HEK293 (cell line): ENCODE data around the gene MLLT6.

Experiments used
- CTCF ChIA-PET: fragments of 350-600 bp; formaldehyde crosslinking; extraction: SDS; loops from one replicate; lab custom pipeline; 2021; ENCODE audit warnings: antibody characterized with exemption; lab: Yijun Ruan, JAX
- POLR2A ChIA-PET: fragments of 300-600 bp; formaldehyde crosslinking; extraction: SDS; loops from one replicate; lab custom pipeline; 2020; ENCODE audit warnings: antibody characterized with exemption, inconsistent platforms; lab: Yijun Ruan, JAX
- H3K27ac ChIP-seq: fragments of 200-500 bp; sonication (Bioruptor generic); 2 replicates; pipeline ENCODE4 v1.5.1; 2014; ENCODE audit warnings: low read depth, low read length, control low read depth, inconsistent platforms; ENCODE audit errors: extremely low read depth
- H3K36me3 ChIP-seq, 2 experiments: fragments of 200-500 bp in 1 of 2; sonication (Bioruptor generic) in 1 of 2; 1 replicate in 1 of 2; 2 replicates in 1 of 2; pipeline ENCODE4 v1.5.1; 2014 to 2017; ENCODE audit warnings: inconsistent platforms in 2 of 2, low read length in 2 of 2; ENCODE audit not compliant: control insufficient read depth in 2 of 2, insufficient read depth in 1 of 2
- H3K4me1 ChIP-seq: fragments of 200-500 bp; sonication (Bioruptor generic); 2 replicates; pipeline ENCODE4 v1.5.1; 2014; ENCODE audit warnings: mild to moderate bottlenecking, low read length, inconsistent platforms; ENCODE audit not compliant: control insufficient read depth, insufficient read depth
- H3K4me3 ChIP-seq: 2 replicates; pipeline ENCODE4 v1.5.1; 2011; ENCODE audit warnings: low read depth, mild to moderate bottlenecking, control low read depth, low read length, moderate library complexity
- H3K9me3 ChIP-seq: fragments of 200-500 bp; sonication (Bioruptor generic); 2 replicates; pipeline ENCODE4 v1.5.1; 2014; ENCODE audit warnings: low read depth, low read length, inconsistent platforms; ENCODE audit not compliant: control insufficient read depth, insufficient read depth
- CTCF ChIP-seq: fragments of 450-650 bp; formaldehyde crosslinking; IDR thresholded peaks from 2 replicates; pipeline ENCODE4 v1.5.1; 2016; ENCODE audit warnings: missing biosample characterization, missing genetic modification characterization
- GLI2 ChIP-seq: fragments of 450-650 bp; formaldehyde crosslinking; IDR thresholded peaks from 2 replicates; pipeline ENCODE4; 2017; ENCODE audit warnings: missing biosample characterization, missing genetic modification characterization, low read depth, borderline replicate concordance
- GLIS1 ChIP-seq: fragments of 450-650 bp; formaldehyde crosslinking; IDR thresholded peaks from 2 replicates; pipeline ENCODE4 v1.5.1; 2016; ENCODE audit warnings: missing biosample characterization, missing genetic modification characterization
- GLIS2 ChIP-seq: fragments of 450-650 bp; formaldehyde crosslinking; IDR thresholded peaks from 2 replicates; pipeline ENCODE4 v1.5.1; 2016; ENCODE audit warnings: missing biosample characterization, missing genetic modification characterization
- HOXA7 ChIP-seq: sonication (generic); formaldehyde crosslinking; IDR thresholded peaks from 2 replicates; pipeline ENCODE4 v1.8.1; 2022; ENCODE audit warnings: missing genetic modification reagents, borderline replicate concordance
- IKZF3 ChIP-seq: fragments of 450-650 bp; IDR thresholded peaks from 2 replicates; pipeline ENCODE4 v1.5.0; 2018; ENCODE audit warnings: missing biosample characterization, mild to moderate bottlenecking, missing genetic modification characterization, moderate library complexity
- KLF16 ChIP-seq: fragments of 450-650 bp; formaldehyde crosslinking; IDR thresholded peaks from 2 replicates; pipeline ENCODE4 v1.5.1; 2017; ENCODE audit warnings: missing biosample characterization, missing genetic modification characterization
- OSR2 ChIP-seq: fragments of 450-650 bp; formaldehyde crosslinking; IDR thresholded peaks from 2 replicates; pipeline ENCODE4 v1.5.1; 2016; ENCODE audit warnings: missing biosample characterization, missing genetic modification characterization
- PRDM10 ChIP-seq: fragments of 450-650 bp; formaldehyde crosslinking; IDR thresholded peaks from 2 replicates; pipeline ENCODE4 v1.5.1; 2016; ENCODE audit warnings: missing biosample characterization, missing genetic modification characterization
- SCRT1 ChIP-seq: fragments of 450-650 bp; formaldehyde crosslinking; IDR thresholded peaks from 2 replicates; pipeline ENCODE4 v1.5.1; 2016; ENCODE audit warnings: missing biosample characterization, missing genetic modification characterization, borderline replicate concordance
- TCF7L2 ChIP-seq: IDR thresholded peaks from 2 replicates; pipeline ENCODE4 v1.6.1; 2011; ENCODE audit warnings: low read depth, mild to moderate bottlenecking, inconsistent platforms, low read length, moderate library complexity, borderline replicate concordance
- YY1 ChIP-seq: fragments of 450-650 bp; formaldehyde crosslinking; IDR thresholded peaks from 2 replicates; pipeline ENCODE4 v1.5.1; 2018; ENCODE audit warnings: missing biosample characterization, missing genetic modification characterization
- ZBTB10 ChIP-seq: fragments of 450-650 bp; formaldehyde crosslinking; IDR thresholded peaks from 2 replicates; pipeline ENCODE4 v1.5.1; 2016; ENCODE audit warnings: missing biosample characterization, missing genetic modification characterization
- ZBTB17 ChIP-seq: fragments of 450-650 bp; formaldehyde crosslinking; IDR thresholded peaks from 2 replicates; pipeline ENCODE4 v1.5.1; 2016; ENCODE audit warnings: missing biosample characterization, missing genetic modification characterization
- ZBTB21 ChIP-seq: fragments of 450-650 bp; formaldehyde crosslinking; IDR thresholded peaks from 2 replicates; pipeline ENCODE4 v1.5.1; 2017; ENCODE audit warnings: missing biosample characterization, missing genetic modification characterization
- ZEB2 ChIP-seq: fragments of 450-650 bp; formaldehyde crosslinking; IDR thresholded peaks from 2 replicates; pipeline ENCODE4 v1.5.1; 2016; ENCODE audit warnings: missing biosample characterization, missing genetic modification characterization
- ZNF202 ChIP-seq: fragments of 450-650 bp; formaldehyde crosslinking; IDR thresholded peaks from 2 replicates; pipeline ENCODE4 v1.5.1; 2016; ENCODE audit warnings: missing biosample characterization, missing genetic modification characterization, borderline replicate concordance
- ZNF280C ChIP-seq: fragments of 450-650 bp; formaldehyde crosslinking; IDR thresholded peaks from 2 replicates; pipeline ENCODE4 v1.5.1; 2016; ENCODE audit warnings: missing biosample characterization, missing genetic modification characterization
- ZNF335 ChIP-seq: fragments of 450-650 bp; formaldehyde crosslinking; conservative IDR thresholded peaks from 2 replicates; pipeline ENCODE4 v1.5.1; 2016; ENCODE audit warnings: missing biosample characterization, missing genetic modification characterization
- ZNF416 ChIP-seq: fragments of 450-650 bp; formaldehyde crosslinking; IDR thresholded peaks from 2 replicates; pipeline ENCODE4 v1.5.1; 2016; ENCODE audit warnings: missing biosample characterization, missing genetic modification characterization
- ZNF521 ChIP-seq: fragments of 450-650 bp; formaldehyde crosslinking; IDR thresholded peaks from 2 replicates; pipeline ENCODE4 v1.5.1; 2017; ENCODE audit warnings: missing biosample characterization, mild to moderate bottlenecking, missing genetic modification characterization
- ZNF580 ChIP-seq: fragments of 450-650 bp; formaldehyde crosslinking; IDR thresholded peaks from 2 replicates; pipeline ENCODE4 v1.5.1; 2016; ENCODE audit warnings: missing biosample characterization, missing genetic modification characterization
- ZNF621 ChIP-seq: fragments of 450-650 bp; formaldehyde crosslinking; IDR thresholded peaks from 2 replicates; pipeline ENCODE4 v1.5.1; 2017; ENCODE audit warnings: missing biosample characterization, missing genetic modification characterization
- ZNF701 ChIP-seq: fragments of 450-650 bp; formaldehyde crosslinking; IDR thresholded peaks from 2 replicates; pipeline ENCODE4 v1.5.1; 2016; ENCODE audit warnings: missing biosample characterization, missing genetic modification characterization

Gene MLLT6

GRCh38 chr17:38701504-38702165 lies 3.4 kb upstream of the MLLT6 start (continued):
- TF ChIP-seq ZBTB10 (tag by site-specific recombination), result peak; percentile 76
- TF ChIP-seq GLIS1, result 0 out of 2 replicates have a peak, but pooled peaks have one; percentile 6
- TF ChIP-seq HOXA7 (CRISPR knock-in tag), result no peak
- 0 out of 2 replicates have a peak, but pooled peaks have one; percentile 14 for TF ChIP-seq ZBTB21 (tag by site-specific recombination)
- TF ChIP-seq ZNF280C (tag by site-specific recombination), result no peak
- no peak for TF ChIP-seq ZNF202 (tag by site-specific recombination)
- no peak for TF ChIP-seq ZNF701 (tag by site-specific recombination)
- TF ChIP-seq ZNF621 (tag by site-specific recombination), result no peak
- TF ChIP-seq KLF16 (tag by site-specific recombination), result no peak
- no peak for TF ChIP-seq GLI2 (tag by site-specific recombination)
- peak; percentile 48 for TF ChIP-seq PRDM10 (tag by site-specific recombination)
- TF ChIP-seq GLIS2 (tag by site-specific recombination), result 0 out of 2 replicates have a peak, but pooled peaks have one; percentile 28
- no peak for TF ChIP-seq YY1 (tag by site-specific recombination)
- TF ChIP-seq IKZF3 (tag by site-specific recombination), result no peak
- TF ChIP-seq OSR2, result no peak
- peak; percentile 75; the same call in 1 of the 2 replicates for TF ChIP-seq ZNF335 (tag by site-specific recombination)

- H3K4me3 ChIP-seq, result peak overlapping the region; percentile 57
- peaks cover 10% of the 10 kb centered on the region for H3K4me1 ChIP-seq
- no peaks in the 10 kb centered on the region for H3K9me3 ChIP-seq
- CTCF ChIA-PET, result interaction anchor here (1.1 kb wide), 1 partner anchor 28 kb away, joined by 4 read pairs; the partner anchor contains the start of gene CISD3
- POLR2A ChIA-PET, result interaction anchor here (0.5 to 1.9 kb wide), 5 partner anchors 11 to 250 kb away, joined by 3 to 6 read pairs (median 4); no protein-coding TSS in a partner anchor
- peaks cover 0 to 2% of the 10 kb centered on the region in 2 experiments; a peak in 1 of 3 replicates for H3K36me3 ChIP-seq
- H3K27ac ChIP-seq, result peak overlapping the region; percentile 76
- TF ChIP-seq ZBTB17 (tag by site-specific recombination), result peak; percentile 84
- TF ChIP-seq SCRT1 (tag by site-specific recombination), result peak; percentile 77
- no peak for TF ChIP-seq ZNF416 (tag by site-specific recombination)
- TF ChIP-seq ZNF580 (tag by site-specific recombination), result peak; percentile 68
- TF ChIP-seq CTCF, result peak; percentile 47
- TF ChIP-seq ZEB2 (tag by site-specific recombination), result peak; percentile 86
- peak; percentile 20; the same call in 1 of the 2 replicates for TF ChIP-seq TCF7L2
- no peak for TF ChIP-seq ZNF521 (tag by site-specific recombination)
Measured at GRCh38 chr17:38702166-38702915, 2.7 kb upstream of the MLLT6 start.
